ENCODE data around the gene SRL. TPM values are rescaled to one million over a fixed set of nuclear protein-coding genes. Genes with fewer than 3 reads are reported as not detected.

SRL gene
- total RNA-seq (not detected), polyA plus RNA-seq (not detected), total RNA-seq (not detected)

- ChIA-PET CTCF (no interaction called here), POLR2A (no interaction called here)
- H3K27ac Mint-ChIP-seq, result no peak within 1 kb of the TSS
These were observed at the start of gene SRL for GRCh38 chr16:4241928-4242283. Gene SRL, minus strand, starts transcription at chr16:4242080. Its CDS starts 13 bp downstream, at chr16:4242067.

GRCh38 chr16:4290236-4290830 lies 48.5 kb upstream of the SRL start:
- Mint-ChIP-seq H3K27ac (peak overlapping the region in 2 of 9 donors; percentile 10 to 45), H3K9me3 (no peaks in the 10 kb centered on the region), H3K4me3 (no peak overlapping the region), H3K36me3 (no peaks in the 10 kb centered on the region), H3K4me1 (peaks cover 3 to 10% (median 5%) of the 10 kb centered on the region in 7 donors), H3K27me3 (peaks cover 0 to 13% (median 0%) of the 10 kb centered on the region in 5 donors)
- H3K27me3 ChIP-seq (ENCODE audit: control insufficient read depth in 2 of 2, insufficient read depth in 2 of 2, low read length in 2 of 2), result no peaks in the 10 kb centered on the region
- H3K27ac ChIP-seq (ENCODE audit: low read depth, low read length), result no peak overlapping the region
- H3K4me1 ChIP-seq (ENCODE audit: control insufficient read depth in 2 of 2, insufficient read depth in 2 of 2, low read length in 2 of 2), result peaks cover 6 to 7% of the 10 kb centered on the region in 2 donors
- POLR2A ChIA-PET, result no interaction called here
- intact Hi-C loops (cut with micrococcal nuclease), result no loop called here
- H3K9me3 ChIP-seq (ENCODE audit: control insufficient read depth in 2 of 3, low read length in 3 of 3), result no peaks in the 10 kb centered on the region
- H3K36me3 ChIP-seq (ENCODE audit: control insufficient read depth in 2 of 3, insufficient read depth in 3 of 3, low read length in 3 of 3), result no peaks in the 10 kb centered on the region
- no peak overlapping the region for H3K4me3 ChIP-seq (ENCODE audit: low read length)
- CTCF ChIA-PET, result interaction anchor here (0.7 to 3.6 kb wide), 6 partner anchors 16 to 351 kb away, joined by 3 to 21 read pairs (median 6); no protein-coding TSS in a partner anchor
- no peak for DNase-seq
- no peak for ATAC-seq

More at GRCh38 chr16:4241928-4242283, at the start of gene SRL:
- no peaks in the 10 kb centered on the region for H3K36me3 ChIP-seq (ENCODE audit: control insufficient read depth in 2 of 3, insufficient read depth in 3 of 3, low read length in 3 of 3)
- no peaks in the 10 kb centered on the region for H3K4me1 ChIP-seq (ENCODE audit: control insufficient read depth in 2 of 2, insufficient read depth in 2 of 2, low read length in 2 of 2)
- intact Hi-C loops (cut with micrococcal nuclease), result no loop called here
- H3K9me3 ChIP-seq (ENCODE audit: control insufficient read depth in 2 of 3, low read length in 3 of 3), result no peaks in the 10 kb centered on the region
- no peak within 1 kb of the TSS for H3K4me3 ChIP-seq (ENCODE audit: low read length)
- no peaks in the 10 kb centered on the region for H3K9me3 Mint-ChIP-seq
- DNase-seq (no peak), ATAC-seq (no peak)
- H3K27me3 ChIP-seq (ENCODE audit: control insufficient read depth in 2 of 2, insufficient read depth in 2 of 2, low read length in 2 of 2), result no peaks in the 10 kb centered on the region
- H3K27ac ChIP-seq (ENCODE audit: low read depth, low read length), result no peak within 1 kb of the TSS
- H3K4me3 Mint-ChIP-seq, result no peak within 1 kb of the TSS
- H3K27me3 Mint-ChIP-seq, result peaks cover 0 to 10% (median 10%) of the 10 kb centered on the region in 5 donors
- peaks cover 0 to 7% (median 0%) of the 10 kb centered on the region in 7 donors for H3K4me1 Mint-ChIP-seq
- H3K36me3 Mint-ChIP-seq, result peaks cover 0 to 6% (median 0%) of the 10 kb centered on the region in 5 donors

DNA sequence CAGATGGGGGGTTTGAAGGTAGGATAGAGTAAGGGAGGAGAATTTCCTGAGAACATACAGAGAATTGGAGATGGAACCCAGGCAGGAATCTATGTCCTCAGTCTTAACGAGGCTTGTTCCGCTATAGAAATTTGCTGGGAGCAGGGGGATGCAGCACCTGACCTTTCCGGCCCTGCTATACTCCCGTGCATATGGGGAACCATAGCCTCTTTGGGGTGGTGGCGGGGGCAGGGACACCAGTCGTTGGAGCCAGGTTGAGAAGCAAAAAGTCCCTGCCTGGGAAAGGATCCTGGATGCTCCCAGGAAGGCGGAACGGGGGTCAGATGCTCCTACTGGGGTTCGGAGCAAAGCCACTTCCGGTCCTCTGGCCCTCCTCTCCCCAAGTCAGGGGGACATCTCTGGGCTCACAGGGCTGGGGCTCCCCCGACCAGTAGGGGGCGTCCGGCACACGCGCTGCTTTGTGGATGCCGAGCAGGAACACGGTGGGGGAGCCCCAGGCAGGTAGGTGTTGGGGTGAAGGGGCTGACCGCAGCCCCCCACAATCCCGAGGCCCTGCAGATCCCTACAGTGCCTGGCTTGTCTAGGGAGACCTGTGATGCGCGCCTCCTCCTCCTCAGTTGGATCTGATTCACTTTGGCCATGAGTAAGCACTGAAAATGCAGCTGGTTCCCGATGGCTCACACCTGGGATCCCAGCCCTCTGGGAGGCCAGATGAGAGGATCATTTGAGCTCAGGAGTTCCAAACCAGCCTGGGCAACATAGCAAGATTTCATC lies 46.5 kb upstream of the SRL start:
- Mint-ChIP-seq H3K36me3 (no peaks in the 10 kb centered on the region), H3K4me3 (peak overlapping the region in 1 of 10 donors; percentile 53), H3K4me1 (peaks cover 4 to 11% (median 5%) of the 10 kb centered on the region in 7 donors), H3K27me3 (peaks cover 5 to 23% (median 11%) of the 10 kb centered on the region in 5 donors), H3K9me3 (no peaks in the 10 kb centered on the region), H3K27ac (peak overlapping the region in 2 of 9 donors; percentile 18 to 49)
- Histone ChIP-seq H3K4me1 (ENCODE audit: control insufficient read depth in 2 of 2, insufficient read depth in 2 of 2, low read length in 2 of 2) (peaks cover 6 to 7% of the 10 kb centered on the region in 2 donors), H3K27me3 (ENCODE audit: control insufficient read depth in 2 of 2, insufficient read depth in 2 of 2, low read length in 2 of 2) (no peaks in the 10 kb centered on the region), H3K36me3 (ENCODE audit: control insufficient read depth in 2 of 3, insufficient read depth in 3 of 3, low read length in 3 of 3) (no peaks in the 10 kb centered on the region), H3K4me3 (ENCODE audit: low read length) (no peak overlapping the region), H3K27ac (ENCODE audit: low read depth, low read length) (no peak overlapping the region), H3K9me3 (ENCODE audit: control insufficient read depth in 2 of 3, low read length in 3 of 3) (no peaks in the 10 kb centered on the region)
- ATAC-seq, result peak; percentile 96
- intact Hi-C loops (cut with micrococcal nuclease), result loop anchor here (1.0 to 2.0 kb wide), 6 partner anchors 18 to 297 kb away; no protein-coding TSS in a partner anchor
- ChIA-PET POLR2A (interaction anchor here (1.2 kb wide), 1 partner anchor 37 kb away, joined by 3 read pairs; no protein-coding TSS in a partner anchor), CTCF (interaction anchor here (0.6 to 3.6 kb wide), 13 partner anchors 10 to 733 kb away, joined by 3 to 21 read pairs (median 4); no protein-coding TSS in a partner anchor)
- DNase-seq, result peak; percentile 61 to 86 (median 76)

- ATAC-seq (no peak), DNase-seq (no peak)
- Mint-ChIP-seq H3K27me3 (peaks cover 5 to 20% (median 11%) of the 10 kb centered on the region in 5 donors), H3K27ac (no peak overlapping the region), H3K9me3 (peaks cover 0 to 3% (median 0%) of the 10 kb centered on the region in 11 donors), H3K4me3 (no peak overlapping the region), H3K4me1 (peaks cover 4 to 12% (median 5%) of the 10 kb centered on the region in 7 donors), H3K36me3 (peaks cover 0 to 4% (median 0%) of the 10 kb centered on the region in 5 donors)
- Histone ChIP-seq H3K4me1 (ENCODE audit: control insufficient read depth in 2 of 2, insufficient read depth in 2 of 2, low read length in 2 of 2) (peaks cover 6 to 7% of the 10 kb centered on the region in 2 donors), H3K9me3 (ENCODE audit: control insufficient read depth in 2 of 3, low read length in 3 of 3) (no peaks in the 10 kb centered on the region), H3K27me3 (ENCODE audit: control insufficient read depth in 2 of 2, insufficient read depth in 2 of 2, low read length in 2 of 2) (no peaks in the 10 kb centered on the region), H3K27ac (ENCODE audit: low read depth, low read length) (no peak overlapping the region), H3K36me3 (ENCODE audit: control insufficient read depth in 2 of 3, insufficient read depth in 3 of 3, low read length in 3 of 3) (no peaks in the 10 kb centered on the region), H3K4me3 (ENCODE audit: low read length) (no peak overlapping the region)
- ChIA-PET POLR2A (no interaction called here), CTCF (interaction anchor here (1.7 kb wide), 1 partner anchor 30 kb away, joined by 5 read pairs; no protein-coding TSS in a partner anchor)
- intact Hi-C loops (cut with micrococcal nuclease), result no loop called here
These were observed 43.3 kb upstream of the SRL start for GRCh38 chr16:4285167-4285566.

GRCh38 chr16:4283939-4284338 lies 42.1 kb upstream of the SRL start:
- H3K27me3 ChIP-seq (ENCODE audit: control insufficient read depth in 2 of 2, insufficient read depth in 2 of 2, low read length in 2 of 2), result no peaks in the 10 kb centered on the region
- H3K27ac ChIP-seq (ENCODE audit: low read depth, low read length), result no peak overlapping the region
- peaks cover 5 to 20% (median 11%) of the 10 kb centered on the region in 5 donors for H3K27me3 Mint-ChIP-seq
- peaks cover 0 to 3% (median 0%) of the 10 kb centered on the region in 11 donors for H3K9me3 Mint-ChIP-seq
- peaks cover 0 to 4% (median 0%) of the 10 kb centered on the region in 5 donors for H3K36me3 Mint-ChIP-seq
- ATAC-seq, result no peak
- ChIA-PET CTCF (interaction anchor here (0.8 kb wide), 1 partner anchor 43 kb away, joined by 3 read pairs; no protein-coding TSS in a partner anchor), POLR2A (interaction anchor here (0.9 kb wide), 1 partner anchor 9 kb away, joined by 3 read pairs; no protein-coding TSS in a partner anchor)
- no peak overlapping the region for H3K4me3 Mint-ChIP-seq
- H3K27ac Mint-ChIP-seq, result no peak overlapping the region
- H3K4me1 Mint-ChIP-seq, result peaks cover 4 to 12% (median 5%) of the 10 kb centered on the region in 7 donors
- peaks cover 6 to 7% of the 10 kb centered on the region in 2 donors for H3K4me1 ChIP-seq (ENCODE audit: control insufficient read depth in 2 of 2, insufficient read depth in 2 of 2, low read length in 2 of 2)
- H3K4me3 ChIP-seq (ENCODE audit: low read length), result no peak overlapping the region
- no peak for DNase-seq
- H3K36me3 ChIP-seq (ENCODE audit: control insufficient read depth in 2 of 3, insufficient read depth in 3 of 3, low read length in 3 of 3), result no peaks in the 10 kb centered on the region
- intact Hi-C loops (cut with micrococcal nuclease), result no loop called here
- no peaks in the 10 kb centered on the region for H3K9me3 ChIP-seq (ENCODE audit: control insufficient read depth in 2 of 3, low read length in 3 of 3)

- peaks cover 4 to 9% (median 5%) of the 10 kb centered on the region in 7 donors for H3K4me1 Mint-ChIP-seq
- Histone ChIP-seq H3K4me3 (ENCODE audit: low read length) (no peak overlapping the region), H3K27me3 (ENCODE audit: control insufficient read depth in 2 of 2, insufficient read depth in 2 of 2, low read length in 2 of 2) (no peaks in the 10 kb centered on the region), H3K36me3 (ENCODE audit: control insufficient read depth in 2 of 3, insufficient read depth in 3 of 3, low read length in 3 of 3) (no peaks in the 10 kb centered on the region), H3K4me1 (ENCODE audit: control insufficient read depth in 2 of 2, insufficient read depth in 2 of 2, low read length in 2 of 2) (peaks cover 4% of the 10 kb centered on the region in 2 donors), H3K9me3 (ENCODE audit: control insufficient read depth in 2 of 3, low read length in 3 of 3) (no peaks in the 10 kb centered on the region), H3K27ac (ENCODE audit: low read depth, low read length) (no peak overlapping the region)
- ChIA-PET POLR2A (interaction anchor here (0.9 kb wide), 1 partner anchor 8 kb away, joined by 3 read pairs; no protein-coding TSS in a partner anchor), CTCF (interaction anchor here (0.6 to 0.9 kb wide), 3 partner anchors 43 to 53 kb away, joined by 3 to 7 read pairs (median 4); no protein-coding TSS in a partner anchor)
- intact Hi-C loops (cut with micrococcal nuclease), result no loop called here
- H3K9me3 Mint-ChIP-seq, result peaks cover 0 to 3% (median 0%) of the 10 kb centered on the region in 11 donors
- ATAC-seq, result no peak
- no peak for DNase-seq
- no peak overlapping the region for H3K4me3 Mint-ChIP-seq
- H3K36me3 Mint-ChIP-seq, result peaks cover 0 to 4% (median 0%) of the 10 kb centered on the region in 5 donors
- H3K27me3 Mint-ChIP-seq, result peaks cover 5 to 20% (median 11%) of the 10 kb centered on the region in 5 donors
- peak overlapping the region in 1 of 9 donors; percentile 60 for H3K27ac Mint-ChIP-seq
These were observed 41.6 kb upstream of the SRL start for GRCh38 chr16:4283441-4283840.

All from naive thymus-derived CD4-positive, alpha-beta T cell (primary cell).